Upper lobe of left lung (tissue), 4 donors: Measurements from ENCODE around the gene OBSCN.

Experiments
- EP300 ChIP-seq, 4 donors: sonication (generic); formaldehyde crosslinking; IDR thresholded peaks; one replicate each; pipeline ENCODE4 v1.5.1; 2017; ENCODE audit warnings: antibody characterized with exemption in 4 of 4, control low read depth in 2 of 4
- POLR2A ChIP-seq, 4 donors: fragments of 450-650 bp; IDR thresholded peaks; one replicate each; pipeline ENCODE4 v1.5.1; 2016 to 2017; ENCODE audit warnings: antibody characterized with exemption in 4 of 4, mild to moderate bottlenecking in 2 of 4
- POLR2AphosphoS5 ChIP-seq, 2 donors: sonication (generic); formaldehyde crosslinking; IDR thresholded peaks; one replicate each; pipeline ENCODE4 v1.5.1; 2017; ENCODE audit warnings: antibody characterized with exemption in 2 of 2
- TF ChIP-seq, protein P1 (sequence below), 6 experiments: fragments of 450-650 bp in 4 of 6; fragments of 200-600 bp in 2 of 6; sonication (generic) in 2 of 6; IDR thresholded peaks; one replicate each; pipeline ENCODE4 v1.5.1; 2016 to 2019; ENCODE audit warnings: antibody characterized with exemption in 6 of 6

DNA sequence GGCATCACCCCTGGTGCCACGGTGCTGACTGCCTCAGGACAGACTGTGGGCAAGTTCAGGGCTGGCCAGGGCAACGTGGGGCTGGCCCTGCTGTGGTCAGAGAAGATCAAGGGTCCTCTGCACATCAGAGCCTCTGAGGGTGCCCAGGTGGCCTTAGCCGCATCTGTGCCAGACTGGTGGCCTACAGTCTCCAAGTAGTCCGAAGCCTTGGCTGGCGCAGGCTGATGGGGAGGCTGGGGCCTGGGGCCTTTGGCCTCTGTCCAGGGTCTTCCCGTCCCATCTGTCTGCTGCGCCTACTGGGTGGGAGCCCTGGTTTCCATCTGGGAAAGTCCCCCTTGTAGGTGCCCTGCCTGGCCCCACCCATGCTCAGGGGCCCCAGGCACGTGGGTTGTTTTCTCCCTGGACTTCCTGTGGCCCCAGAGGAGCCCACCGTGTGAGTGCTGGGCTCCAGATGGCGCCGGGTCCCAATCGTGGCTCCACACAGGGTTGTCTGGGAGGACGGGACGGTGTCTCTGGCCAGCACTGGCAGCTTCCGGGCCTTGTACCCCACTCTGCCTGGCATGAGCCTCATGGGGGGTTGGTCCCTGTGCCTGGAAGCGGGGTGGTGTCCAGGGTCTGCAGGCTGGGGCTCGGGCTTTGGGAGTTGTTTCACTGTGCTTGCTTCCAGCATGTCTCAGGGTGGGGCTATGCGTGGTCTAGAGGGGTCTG is 32.4 kb upstream of the OBSCN start:
- TF ChIP-seq EP300 (IDR thresholded peaks at IDR 0.05), result no peak
- TF ChIP-seq, protein P1, sequence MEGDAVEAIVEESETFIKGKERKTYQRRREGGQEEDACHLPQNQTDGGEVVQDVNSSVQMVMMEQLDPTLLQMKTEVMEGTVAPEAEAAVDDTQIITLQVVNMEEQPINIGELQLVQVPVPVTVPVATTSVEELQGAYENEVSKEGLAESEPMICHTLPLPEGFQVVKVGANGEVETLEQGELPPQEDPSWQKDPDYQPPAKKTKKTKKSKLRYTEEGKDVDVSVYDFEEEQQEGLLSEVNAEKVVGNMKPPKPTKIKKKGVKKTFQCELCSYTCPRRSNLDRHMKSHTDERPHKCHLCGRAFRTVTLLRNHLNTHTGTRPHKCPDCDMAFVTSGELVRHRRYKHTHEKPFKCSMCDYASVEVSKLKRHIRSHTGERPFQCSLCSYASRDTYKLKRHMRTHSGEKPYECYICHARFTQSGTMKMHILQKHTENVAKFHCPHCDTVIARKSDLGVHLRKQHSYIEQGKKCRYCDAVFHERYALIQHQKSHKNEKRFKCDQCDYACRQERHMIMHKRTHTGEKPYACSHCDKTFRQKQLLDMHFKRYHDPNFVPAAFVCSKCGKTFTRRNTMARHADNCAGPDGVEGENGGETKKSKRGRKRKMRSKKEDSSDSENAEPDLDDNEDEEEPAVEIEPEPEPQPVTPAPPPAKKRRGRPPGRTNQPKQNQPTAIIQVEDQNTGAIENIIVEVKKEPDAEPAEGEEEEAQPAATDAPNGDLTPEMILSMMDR (IDR thresholded peaks at IDR 0.05), result no peak
- no peak for TF ChIP-seq POLR2A (IDR thresholded peaks at IDR 0.05)
- TF ChIP-seq POLR2AphosphoS5 (IDR thresholded peaks at IDR 0.05), result no peak
